Measurements from ENCODE around the gene SAMD4B.

GRCh38 chr19:39334444-39334976 is 7.7 kb upstream of the SAMD4B start:
- no peak for TF ChIP-seq POLR2A (IDR thresholded peaks at IDR 0.05)
- TF ChIP-seq, protein P1, sequence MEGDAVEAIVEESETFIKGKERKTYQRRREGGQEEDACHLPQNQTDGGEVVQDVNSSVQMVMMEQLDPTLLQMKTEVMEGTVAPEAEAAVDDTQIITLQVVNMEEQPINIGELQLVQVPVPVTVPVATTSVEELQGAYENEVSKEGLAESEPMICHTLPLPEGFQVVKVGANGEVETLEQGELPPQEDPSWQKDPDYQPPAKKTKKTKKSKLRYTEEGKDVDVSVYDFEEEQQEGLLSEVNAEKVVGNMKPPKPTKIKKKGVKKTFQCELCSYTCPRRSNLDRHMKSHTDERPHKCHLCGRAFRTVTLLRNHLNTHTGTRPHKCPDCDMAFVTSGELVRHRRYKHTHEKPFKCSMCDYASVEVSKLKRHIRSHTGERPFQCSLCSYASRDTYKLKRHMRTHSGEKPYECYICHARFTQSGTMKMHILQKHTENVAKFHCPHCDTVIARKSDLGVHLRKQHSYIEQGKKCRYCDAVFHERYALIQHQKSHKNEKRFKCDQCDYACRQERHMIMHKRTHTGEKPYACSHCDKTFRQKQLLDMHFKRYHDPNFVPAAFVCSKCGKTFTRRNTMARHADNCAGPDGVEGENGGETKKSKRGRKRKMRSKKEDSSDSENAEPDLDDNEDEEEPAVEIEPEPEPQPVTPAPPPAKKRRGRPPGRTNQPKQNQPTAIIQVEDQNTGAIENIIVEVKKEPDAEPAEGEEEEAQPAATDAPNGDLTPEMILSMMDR (IDR thresholded peaks at IDR 0.05) = no peak

All from body of pancreas (tissue), 4 donors.